ENCODE results near the gene DENND4C.

Gene DENND4C

GRCh38 chr9:19270421-19270949, 40.0 kb downstream of the DENND4C start:
- no peak for TF ChIP-seq CTCF (IDR thresholded peaks at IDR 0.05)
- Histone ChIP-seq H3K27ac (no peak overlapping the region), H3K4me3 (no peak overlapping the region)
- no peak for DNase-seq (ENCODE audit: low spot score)

- DNase-seq (ENCODE audit: low spot score) = no peak
- Histone ChIP-seq H3K4me3 (no peak overlapping the region), H3K27ac (no peak overlapping the region)
- TF ChIP-seq CTCF (IDR thresholded peaks at IDR 0.05) = no peak
These were observed 40.6 kb downstream of the DENND4C start for GRCh38 chr9:19271081-19271480.

GRCh38 chr9:19281801-19282200, 51.3 kb downstream of the DENND4C start:
- no peak for DNase-seq (ENCODE audit: low spot score)
- H3K27ac ChIP-seq = no peak overlapping the region
- TF ChIP-seq CTCF (IDR thresholded peaks at IDR 0.05) = no peak
- H3K4me3 ChIP-seq = no peak overlapping the region

GRCh38 chr9:19283072-19283710, 52.7 kb downstream of the DENND4C start:
- H3K27ac ChIP-seq = no peak overlapping the region
- H3K4me3 ChIP-seq = no peak overlapping the region
- TF ChIP-seq CTCF (IDR thresholded peaks at IDR 0.05) = no peak
- no peak for DNase-seq (ENCODE audit: low spot score)

GRCh38 chr9:19284729-19285128, 54.2 kb downstream of the DENND4C start:
- no peak overlapping the region for H3K27ac ChIP-seq
- no peak for DNase-seq (ENCODE audit: low spot score)
- no peak overlapping the region for H3K4me3 ChIP-seq
- no peak for TF ChIP-seq CTCF (IDR thresholded peaks at IDR 0.05)

- no peak for DNase-seq (ENCODE audit: low spot score)
- H3K4me3 ChIP-seq = no peak overlapping the region
- no peak overlapping the region for H3K27ac ChIP-seq
- TF ChIP-seq CTCF (IDR thresholded peaks at IDR 0.05) = no peak
These were observed 56.2 kb downstream of the DENND4C start for GRCh38 chr9:19286634-19287188.

- no peak overlapping the region for H3K27ac ChIP-seq
- DNase-seq (ENCODE audit: low spot score) = no peak
- no peak for TF ChIP-seq CTCF (IDR thresholded peaks at IDR 0.05)
These were observed 57.6 kb downstream of the DENND4C start for GRCh38 chr9:19288081-19288480.

More at GRCh38 chr9:19288081-19288480, 57.6 kb downstream of the DENND4C start:
- H3K4me3 ChIP-seq = no peak overlapping the region

Data from coronary artery (tissue), 2 donors.